ENCODE data around the gene HLA-DOB. TPM values are rescaled to one million over a fixed set of nuclear protein-coding genes. Genes with fewer than 3 reads are reported as not detected.

The HLA-DOB gene
- total RNA-seq, 1 donor from 2014 or later: 0.20 TPM

DNA sequence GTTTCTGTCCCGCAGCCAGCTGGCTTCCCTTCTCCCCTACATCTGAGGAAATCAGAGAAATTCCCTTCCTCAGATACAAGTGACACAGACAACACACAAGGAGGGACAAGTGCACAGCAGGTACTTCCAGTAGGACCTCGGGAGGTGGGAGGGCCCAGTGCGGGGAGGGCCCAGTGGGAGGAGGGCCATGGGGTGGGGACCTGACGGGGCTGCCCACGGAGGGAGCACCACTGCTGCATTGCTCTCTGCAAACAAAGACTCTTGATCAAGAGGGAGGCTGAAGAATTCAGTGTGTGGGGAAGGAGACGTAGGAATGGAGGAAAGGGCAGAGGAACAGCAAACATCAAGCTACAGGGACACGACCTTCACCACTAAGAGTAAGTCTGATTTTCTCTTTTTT, 12.7 kb upstream of the HLA-DOB start:
- H3K4me1 Mint-ChIP-seq (ENCODE audit: low read depth, unreplicated experiment): peaks cover 11% of the 10 kb centered on the region
- H3K27ac ChIP-seq (ENCODE audit: low read depth, low read length): no peak overlapping the region
- H3K4me1 ChIP-seq (ENCODE audit: insufficient read depth, low read length): no peaks in the 10 kb centered on the region
- peaks cover 43% of the 10 kb centered on the region for H3K36me3 Mint-ChIP-seq (ENCODE audit: low read depth, unreplicated experiment)
- TF ChIP-seq EZH2 (IDR thresholded peaks at IDR 0.05; ENCODE audit: insufficient read depth, low read length): no peak
- TF ChIP-seq, protein P1, sequence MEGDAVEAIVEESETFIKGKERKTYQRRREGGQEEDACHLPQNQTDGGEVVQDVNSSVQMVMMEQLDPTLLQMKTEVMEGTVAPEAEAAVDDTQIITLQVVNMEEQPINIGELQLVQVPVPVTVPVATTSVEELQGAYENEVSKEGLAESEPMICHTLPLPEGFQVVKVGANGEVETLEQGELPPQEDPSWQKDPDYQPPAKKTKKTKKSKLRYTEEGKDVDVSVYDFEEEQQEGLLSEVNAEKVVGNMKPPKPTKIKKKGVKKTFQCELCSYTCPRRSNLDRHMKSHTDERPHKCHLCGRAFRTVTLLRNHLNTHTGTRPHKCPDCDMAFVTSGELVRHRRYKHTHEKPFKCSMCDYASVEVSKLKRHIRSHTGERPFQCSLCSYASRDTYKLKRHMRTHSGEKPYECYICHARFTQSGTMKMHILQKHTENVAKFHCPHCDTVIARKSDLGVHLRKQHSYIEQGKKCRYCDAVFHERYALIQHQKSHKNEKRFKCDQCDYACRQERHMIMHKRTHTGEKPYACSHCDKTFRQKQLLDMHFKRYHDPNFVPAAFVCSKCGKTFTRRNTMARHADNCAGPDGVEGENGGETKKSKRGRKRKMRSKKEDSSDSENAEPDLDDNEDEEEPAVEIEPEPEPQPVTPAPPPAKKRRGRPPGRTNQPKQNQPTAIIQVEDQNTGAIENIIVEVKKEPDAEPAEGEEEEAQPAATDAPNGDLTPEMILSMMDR (IDR thresholded peaks at IDR 0.05; ENCODE audit: insufficient read depth, low read depth, low read length): no peak
- no peaks in the 10 kb centered on the region for H3K27me3 Mint-ChIP-seq (ENCODE audit: low read depth, unreplicated experiment)
- H2AFZ ChIP-seq (ENCODE audit: low read depth, low read length): no peak overlapping the region
- H3K4me3 ChIP-seq (ENCODE audit: insufficient read depth, low read depth, low read length): no peak overlapping the region
- FAIRE-seq: no peak
- H3K4me3 Mint-ChIP-seq (ENCODE audit: unreplicated experiment): no peak overlapping the region
- H3K9me3 ChIP-seq (ENCODE audit: insufficient read depth, low read depth, low read length): no peaks in the 10 kb centered on the region
- H3K27me3 ChIP-seq (ENCODE audit: insufficient read depth, low read length): no peaks in the 10 kb centered on the region
- peaks cover 6% of the 10 kb centered on the region for H3K36me3 ChIP-seq (ENCODE audit: insufficient read depth, low read length)
- no peak overlapping the region for H3K9ac ChIP-seq (ENCODE audit: low read length)
- H3K79me2 ChIP-seq (ENCODE audit: insufficient read depth, low read length): no peaks in the 10 kb centered on the region
- H3K27ac Mint-ChIP-seq (ENCODE audit: unreplicated experiment): no peak overlapping the region
- no peaks in the 10 kb centered on the region for H3K9me3 Mint-ChIP-seq (ENCODE audit: unreplicated experiment)
- no peak for DNase-seq (ENCODE audit: low read depth)
- no peaks in the 10 kb centered on the region for H4K20me1 ChIP-seq (ENCODE audit: insufficient read depth, low read length)
- H3K4me2 ChIP-seq (ENCODE audit: low read length): no peak overlapping the region

DNA sequence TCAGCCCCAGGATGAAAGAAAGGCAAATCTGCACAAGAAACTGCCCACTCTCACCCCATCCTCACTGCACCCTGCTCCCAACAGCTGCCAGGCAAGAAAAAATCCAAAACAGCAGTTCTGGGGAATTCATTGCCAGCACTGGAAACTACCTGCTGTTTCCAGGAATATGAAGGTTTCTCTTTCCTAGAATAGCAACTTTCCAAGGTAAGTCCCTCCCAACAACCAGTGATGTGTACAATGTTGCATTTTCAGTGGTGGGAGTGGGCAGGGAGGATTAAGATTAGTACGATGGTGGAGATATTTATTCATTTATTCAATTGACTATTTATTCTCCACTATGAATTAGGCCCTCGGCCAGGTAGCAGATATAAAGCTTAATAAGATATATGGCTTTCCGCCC, 10.2 kb upstream of the HLA-DOB start:
- Mint-ChIP-seq H3K27ac (ENCODE audit: unreplicated experiment) (no peak overlapping the region), H3K9me3 (ENCODE audit: unreplicated experiment) (no peaks in the 10 kb centered on the region), H3K27me3 (ENCODE audit: low read depth, unreplicated experiment) (no peaks in the 10 kb centered on the region), H3K4me1 (ENCODE audit: low read depth, unreplicated experiment) (peaks cover 11% of the 10 kb centered on the region), H3K4me3 (ENCODE audit: unreplicated experiment) (no peak overlapping the region), H3K36me3 (ENCODE audit: low read depth, unreplicated experiment) (peaks cover 30% of the 10 kb centered on the region)
- Histone ChIP-seq H3K36me3 (ENCODE audit: insufficient read depth, low read length) (peaks cover 6% of the 10 kb centered on the region), H3K4me1 (ENCODE audit: insufficient read depth, low read length) (no peaks in the 10 kb centered on the region), H2AFZ (ENCODE audit: low read depth, low read length) (no peak overlapping the region), H3K9me3 (ENCODE audit: insufficient read depth, low read depth, low read length) (no peaks in the 10 kb centered on the region), H3K27ac (ENCODE audit: low read depth, low read length) (no peak overlapping the region), H3K9ac (ENCODE audit: low read length) (no peak overlapping the region), H3K79me2 (ENCODE audit: insufficient read depth, low read length) (no peaks in the 10 kb centered on the region), H3K4me2 (ENCODE audit: low read length) (no peak overlapping the region), H3K4me3 (ENCODE audit: insufficient read depth, low read depth, low read length) (no peak overlapping the region), H4K20me1 (ENCODE audit: insufficient read depth, low read length) (no peaks in the 10 kb centered on the region), H3K27me3 (ENCODE audit: insufficient read depth, low read length) (no peaks in the 10 kb centered on the region)
- DNase-seq (ENCODE audit: low read depth) (no peak), FAIRE-seq (no peak)
- no peak for TF ChIP-seq EZH2 (IDR thresholded peaks at IDR 0.05; ENCODE audit: insufficient read depth, low read length)
- TF ChIP-seq, protein P1 (IDR thresholded peaks at IDR 0.05; ENCODE audit: insufficient read depth, low read depth, low read length): no peak

DNA sequence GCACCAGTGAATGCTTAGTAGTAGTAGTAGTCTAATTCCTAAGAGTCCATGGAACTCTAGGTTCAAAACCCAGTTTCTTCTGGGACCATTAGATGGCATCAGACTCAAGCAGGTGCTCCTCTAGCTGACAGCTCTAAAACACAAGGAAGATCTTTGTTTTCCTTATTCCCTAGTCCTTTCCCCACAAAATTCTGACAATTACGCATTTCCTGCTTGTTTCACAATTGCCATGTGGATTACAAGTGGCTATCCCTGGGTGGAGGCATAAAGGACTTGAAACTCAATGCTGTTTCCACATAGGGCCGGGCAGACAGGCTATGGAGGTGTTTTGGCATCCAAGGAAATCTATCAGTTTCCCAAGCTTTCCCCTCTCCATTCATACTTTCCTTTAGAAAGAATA, 9.2 kb upstream of the HLA-DOB start:
- no peaks in the 10 kb centered on the region for H3K79me2 ChIP-seq (ENCODE audit: insufficient read depth, low read length)
- no peaks in the 10 kb centered on the region for H3K9me3 Mint-ChIP-seq (ENCODE audit: unreplicated experiment)
- no peaks in the 10 kb centered on the region for H3K27me3 ChIP-seq (ENCODE audit: insufficient read depth, low read length)
- H3K9me3 ChIP-seq (ENCODE audit: insufficient read depth, low read depth, low read length): no peaks in the 10 kb centered on the region
- H3K27ac ChIP-seq (ENCODE audit: low read depth, low read length): no peak overlapping the region
- H3K36me3 ChIP-seq (ENCODE audit: insufficient read depth, low read length): peaks cover 6% of the 10 kb centered on the region
- H3K4me3 ChIP-seq (ENCODE audit: insufficient read depth, low read depth, low read length): no peak overlapping the region
- no peaks in the 10 kb centered on the region for H3K27me3 Mint-ChIP-seq (ENCODE audit: low read depth, unreplicated experiment)
- H3K36me3 Mint-ChIP-seq (ENCODE audit: low read depth, unreplicated experiment): peaks cover 22% of the 10 kb centered on the region
- DNase-seq (ENCODE audit: low read depth) (peak; percentile 21), FAIRE-seq (no peak)
- H3K27ac Mint-ChIP-seq (ENCODE audit: unreplicated experiment): no peak overlapping the region
- no peak overlapping the region for H3K9ac ChIP-seq (ENCODE audit: low read length)
- H2AFZ ChIP-seq (ENCODE audit: low read depth, low read length): no peak overlapping the region
- no peak overlapping the region for H3K4me3 Mint-ChIP-seq (ENCODE audit: unreplicated experiment)
- no peaks in the 10 kb centered on the region for H4K20me1 ChIP-seq (ENCODE audit: insufficient read depth, low read length)
- peaks cover 11% of the 10 kb centered on the region for H3K4me1 Mint-ChIP-seq (ENCODE audit: low read depth, unreplicated experiment)
- no peak overlapping the region for H3K4me2 ChIP-seq (ENCODE audit: low read length)
- H3K4me1 ChIP-seq (ENCODE audit: insufficient read depth, low read length): no peaks in the 10 kb centered on the region
- no peak for TF ChIP-seq EZH2 (IDR thresholded peaks at IDR 0.05; ENCODE audit: insufficient read depth, low read length)
- TF ChIP-seq, protein P1 (IDR thresholded peaks at IDR 0.05; ENCODE audit: insufficient read depth, low read depth, low read length): peak; percentile 14

Data from astrocyte (in vitro differentiated cells and primary cell).